ENCODE data around the gene SPINT2.

GRCh38 chr19:38304352-38304865 lies 40.0 kb downstream of the SPINT2 start:
- TF ChIP-seq EZH2 (IDR thresholded peaks at IDR 0.05) (no peak), POLR2AphosphoS5 (IDR thresholded peaks at IDR 0.05; ENCODE audit: borderline replicate concordance, low read depth, low read length) (no peak)

All from SK-N-MC (cell line).